Astrocyte (in vitro differentiated cells and primary cell): Measurements from ENCODE around the gene SLC4A3. TPM values are rescaled to one million over a fixed set of nuclear protein-coding genes. Genes with fewer than 3 reads are reported as not detected.

ENCODE experiments used
- DNase-seq: peaks from one replicate; pipeline ENCODE4 v3.0.0-alpha.2; 2010; ENCODE audit warnings: low read depth
- FAIRE-seq: peaks from 2 replicates; lab custom pipeline; 2011; peaks lifted over from hg19 to GRCh38; lab: Jason Lieb, UNC
- H2AFZ ChIP-seq: 2 replicates; pipeline ENCODE4 v1.6.0; 2012; ENCODE audit warnings: low read depth, low read length, inconsistent platforms
- H3K27ac ChIP-seq: 2 replicates; pipeline ENCODE4 v1.5.1; 2011; ENCODE audit warnings: low read depth, low read length, inconsistent platforms
- H3K27me3 ChIP-seq: 2 replicates; pipeline ENCODE4 v1.6.0; 2011; ENCODE audit warnings: low read length, inconsistent platforms; ENCODE audit not compliant: insufficient read depth
- H3K36me3 ChIP-seq: 2 replicates; pipeline ENCODE4 v1.5.1; 2011; ENCODE audit warnings: low read length, inconsistent platforms; ENCODE audit not compliant: insufficient read depth
- H3K4me1 ChIP-seq: 2 replicates; pipeline ENCODE4 v1.5.1; 2011; ENCODE audit warnings: low read length, inconsistent platforms; ENCODE audit not compliant: insufficient read depth
- H3K4me2 ChIP-seq: 2 replicates; pipeline ENCODE4 v1.6.0; 2012; ENCODE audit warnings: low read length, inconsistent platforms
- H3K4me3 ChIP-seq: 2 replicates; pipeline ENCODE4 v1.5.1; 2011; ENCODE audit warnings: low read depth, mild to moderate bottlenecking, low read length, inconsistent platforms; ENCODE audit not compliant: insufficient read depth
- H3K79me2 ChIP-seq: 2 replicates; pipeline ENCODE4 v1.6.0; 2012; ENCODE audit warnings: mild to moderate bottlenecking, low read length, inconsistent platforms; ENCODE audit not compliant: insufficient read depth
- H3K9ac ChIP-seq: 2 replicates; pipeline ENCODE4 v1.6.0; 2012; ENCODE audit warnings: mild to moderate bottlenecking, low read length, inconsistent platforms
- H3K9me3 ChIP-seq: 2 replicates; pipeline ENCODE4 v1.5.1; 2012; ENCODE audit warnings: low read depth, mild to moderate bottlenecking, low read length, inconsistent platforms; ENCODE audit not compliant: insufficient read depth
- H4K20me1 ChIP-seq: 2 replicates; pipeline ENCODE4 v1.6.0; 2012; ENCODE audit warnings: low read length, inconsistent platforms; ENCODE audit not compliant: insufficient read depth
- H3K27ac Mint-ChIP-seq: one replicate; pipeline ENCODE4 v1.8.0; 2021; ENCODE audit warnings: mild to moderate bottlenecking, mixed read lengths; ENCODE audit not compliant: unreplicated experiment
- H3K27me3 Mint-ChIP-seq: one replicate; pipeline ENCODE4 v1.8.0; 2021; ENCODE audit warnings: low read depth, mixed read lengths; ENCODE audit not compliant: unreplicated experiment
- H3K36me3 Mint-ChIP-seq: one replicate; pipeline ENCODE4 v1.8.0; 2021; ENCODE audit warnings: low read depth, mixed read lengths; ENCODE audit not compliant: unreplicated experiment
- H3K4me1 Mint-ChIP-seq: one replicate; pipeline ENCODE4 v1.8.0; 2021; ENCODE audit warnings: low read depth, mixed read lengths; ENCODE audit not compliant: unreplicated experiment
- H3K4me3 Mint-ChIP-seq: one replicate; pipeline ENCODE4 v1.8.0; 2021; ENCODE audit warnings: mild to moderate bottlenecking, moderate library complexity, mixed read lengths; ENCODE audit not compliant: unreplicated experiment
- H3K9me3 Mint-ChIP-seq: one replicate; pipeline ENCODE4 v1.8.0; 2021; ENCODE audit warnings: mild to moderate bottlenecking, mixed read lengths; ENCODE audit not compliant: unreplicated experiment
- EZH2 ChIP-seq: IDR thresholded peaks from 2 replicates; pipeline ENCODE4 v1.6.1; 2012; ENCODE audit warnings: mild to moderate bottlenecking, low read length, inconsistent platforms; ENCODE audit not compliant: insufficient read depth
- total RNA-seq: library from RNA; stranded (reverse); gene quantifications from 2 replicates; pipeline ENCODE4 v1.2.1, GENCODE V29; 2021
- TF ChIP-seq, protein P1 (sequence below): IDR thresholded peaks from 2 replicates; pipeline ENCODE4 v1.5.1; 2011; ENCODE audit warnings: low read depth, mild to moderate bottlenecking, inconsistent platforms, low read length, moderate library complexity; ENCODE audit not compliant: insufficient read depth

The SLC4A3 gene
- total RNA-seq, 1 donor from 2014 or later: 11.2 TPM

DNA sequence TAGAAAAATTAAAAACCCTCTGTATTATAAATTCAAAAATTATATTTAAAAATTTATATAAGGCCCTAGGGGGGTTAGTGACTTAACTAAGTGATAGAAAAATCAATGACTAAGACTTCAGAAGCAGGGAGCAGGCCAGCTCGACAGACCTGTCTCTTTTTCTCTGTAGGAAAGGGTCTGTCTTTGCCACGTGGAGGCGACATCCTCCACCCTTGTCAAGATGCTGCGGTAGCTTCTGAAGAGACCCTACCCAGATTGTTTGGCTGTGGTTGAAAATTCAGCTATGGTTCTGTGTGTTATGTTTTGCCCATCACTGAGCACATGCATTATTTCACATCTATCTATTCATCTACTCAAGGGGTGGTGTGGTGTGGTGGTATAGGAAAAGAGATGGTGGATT lies 8.2 kb upstream of the SLC4A3 start:
- no peaks in the 10 kb centered on the region for H4K20me1 ChIP-seq
- peaks cover 3% of the 10 kb centered on the region for H3K36me3 ChIP-seq
- H3K27ac Mint-ChIP-seq: no peak overlapping the region
- H3K27ac ChIP-seq: no peak overlapping the region
- H3K4me3 ChIP-seq: no peak overlapping the region
- H3K4me3 Mint-ChIP-seq: no peak overlapping the region
- no peak overlapping the region for H3K9ac ChIP-seq
- no peaks in the 10 kb centered on the region for H3K4me1 Mint-ChIP-seq
- FAIRE-seq (no peak), DNase-seq (no peak)
- peaks cover 3% of the 10 kb centered on the region for H3K9me3 Mint-ChIP-seq
- H3K79me2 ChIP-seq: no peaks in the 10 kb centered on the region
- H2AFZ ChIP-seq: no peak overlapping the region
- H3K27me3 ChIP-seq: peaks cover 4% of the 10 kb centered on the region
- H3K4me1 ChIP-seq: no peaks in the 10 kb centered on the region
- H3K9me3 ChIP-seq: no peaks in the 10 kb centered on the region
- TF ChIP-seq, protein P1, sequence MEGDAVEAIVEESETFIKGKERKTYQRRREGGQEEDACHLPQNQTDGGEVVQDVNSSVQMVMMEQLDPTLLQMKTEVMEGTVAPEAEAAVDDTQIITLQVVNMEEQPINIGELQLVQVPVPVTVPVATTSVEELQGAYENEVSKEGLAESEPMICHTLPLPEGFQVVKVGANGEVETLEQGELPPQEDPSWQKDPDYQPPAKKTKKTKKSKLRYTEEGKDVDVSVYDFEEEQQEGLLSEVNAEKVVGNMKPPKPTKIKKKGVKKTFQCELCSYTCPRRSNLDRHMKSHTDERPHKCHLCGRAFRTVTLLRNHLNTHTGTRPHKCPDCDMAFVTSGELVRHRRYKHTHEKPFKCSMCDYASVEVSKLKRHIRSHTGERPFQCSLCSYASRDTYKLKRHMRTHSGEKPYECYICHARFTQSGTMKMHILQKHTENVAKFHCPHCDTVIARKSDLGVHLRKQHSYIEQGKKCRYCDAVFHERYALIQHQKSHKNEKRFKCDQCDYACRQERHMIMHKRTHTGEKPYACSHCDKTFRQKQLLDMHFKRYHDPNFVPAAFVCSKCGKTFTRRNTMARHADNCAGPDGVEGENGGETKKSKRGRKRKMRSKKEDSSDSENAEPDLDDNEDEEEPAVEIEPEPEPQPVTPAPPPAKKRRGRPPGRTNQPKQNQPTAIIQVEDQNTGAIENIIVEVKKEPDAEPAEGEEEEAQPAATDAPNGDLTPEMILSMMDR: no peak
- TF ChIP-seq EZH2: no peak
- H3K36me3 Mint-ChIP-seq: peaks cover 10% of the 10 kb centered on the region
- H3K4me2 ChIP-seq: no peak overlapping the region
- peaks cover 16% of the 10 kb centered on the region for H3K27me3 Mint-ChIP-seq

DNA sequence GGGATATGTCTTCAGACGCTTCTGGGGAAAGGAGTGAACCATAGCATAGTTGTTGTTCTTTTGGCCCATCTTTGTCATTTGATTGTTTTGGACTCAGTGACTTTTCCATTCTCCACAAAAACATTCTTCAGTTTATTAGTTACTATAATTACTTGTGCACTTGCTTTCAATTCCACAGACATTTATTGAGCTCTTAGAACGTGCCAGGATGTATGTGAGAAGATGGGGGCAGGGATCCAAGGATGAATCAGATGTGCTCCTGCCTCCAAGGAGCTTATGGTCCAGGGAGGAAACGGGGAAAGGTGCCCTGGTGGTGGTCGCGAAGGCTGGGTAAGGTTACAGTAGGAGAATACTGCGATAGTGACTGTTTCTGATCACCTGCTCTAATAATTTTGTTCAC lies 6.9 kb upstream of the SLC4A3 start:
- no peaks in the 10 kb centered on the region for H4K20me1 ChIP-seq
- no peaks in the 10 kb centered on the region for H3K79me2 ChIP-seq
- no peak for TF ChIP-seq EZH2
- H3K9ac ChIP-seq: no peak overlapping the region
- H2AFZ ChIP-seq: no peak overlapping the region
- H3K36me3 ChIP-seq: peaks cover 2% of the 10 kb centered on the region
- peaks cover 4% of the 10 kb centered on the region for H3K27me3 ChIP-seq
- no peaks in the 10 kb centered on the region for H3K9me3 Mint-ChIP-seq
- no peaks in the 10 kb centered on the region for H3K4me1 ChIP-seq
- H3K4me3 Mint-ChIP-seq: no peak overlapping the region
- H3K27me3 Mint-ChIP-seq: peaks cover 29% of the 10 kb centered on the region
- no peak overlapping the region for H3K4me3 ChIP-seq
- H3K9me3 ChIP-seq: no peaks in the 10 kb centered on the region
- DNase-seq (no peak), FAIRE-seq (no peak)
- H3K4me1 Mint-ChIP-seq: no peaks in the 10 kb centered on the region
- no peak overlapping the region for H3K27ac ChIP-seq
- no peak overlapping the region for H3K27ac Mint-ChIP-seq
- peaks cover 2% of the 10 kb centered on the region for H3K36me3 Mint-ChIP-seq
- H3K4me2 ChIP-seq: no peak overlapping the region

DNA sequence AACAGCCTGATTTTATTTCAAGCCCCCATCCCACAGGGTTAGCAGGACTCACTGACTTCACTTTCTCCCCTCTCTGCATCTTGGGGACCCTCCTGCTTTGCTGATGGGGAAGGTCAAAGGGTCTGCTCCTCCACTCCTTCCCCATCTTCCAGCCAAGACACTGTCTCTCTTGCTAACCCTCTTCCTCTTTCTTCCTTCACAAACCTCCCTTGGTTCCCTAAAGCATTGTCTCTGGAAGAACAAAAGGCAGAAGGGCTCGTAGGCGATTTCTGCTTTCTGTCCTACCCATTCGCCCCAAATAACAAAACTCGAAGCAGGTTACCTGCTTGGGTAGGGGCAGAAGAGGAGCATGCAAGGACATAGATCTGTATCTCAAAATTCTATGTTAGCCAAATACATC lies 5.5 kb upstream of the SLC4A3 start:
- FAIRE-seq: no peak
- TF ChIP-seq EZH2: no peak
- TF ChIP-seq, protein P1: no peak

More for the DNA sequence above, 5.5 kb upstream of the SLC4A3 start:
- no peak overlapping the region for H3K4me2 ChIP-seq
- no peak for DNase-seq
- no peaks in the 10 kb centered on the region for H3K4me1 ChIP-seq
- no peak overlapping the region for H3K27ac ChIP-seq
- no peaks in the 10 kb centered on the region for H3K9me3 ChIP-seq
- peaks cover 4% of the 10 kb centered on the region for H3K27me3 ChIP-seq
- no peaks in the 10 kb centered on the region for H3K79me2 ChIP-seq
- Mint-ChIP-seq H3K9me3 (no peaks in the 10 kb centered on the region), H3K4me1 (no peaks in the 10 kb centered on the region), H3K27me3 (peaks cover 35% of the 10 kb centered on the region), H3K36me3 (no peaks in the 10 kb centered on the region), H3K4me3 (no peak overlapping the region), H3K27ac (no peak overlapping the region)
- no peaks in the 10 kb centered on the region for H4K20me1 ChIP-seq
- no peaks in the 10 kb centered on the region for H3K36me3 ChIP-seq
- H2AFZ ChIP-seq: no peak overlapping the region
- H3K9ac ChIP-seq: no peak overlapping the region
- no peak overlapping the region for H3K4me3 ChIP-seq
